HG02759 (cell line): ENCODE data around the gene FBLN1.

ENCODE experiments used
- ATAC-seq: cut with Tn5 transposase; IDR thresholded peaks from one replicate; pipeline ENCODE4 v1.9.1; 2021; ENCODE audit warnings: mild to moderate bottlenecking, moderate library complexity; ENCODE audit not compliant: unreplicated experiment

The FBLN1 gene

GRCh38 chr22:45564349-45565030, 61.8 kb downstream of the FBLN1 start:
- no peak for ATAC-seq

DNA sequence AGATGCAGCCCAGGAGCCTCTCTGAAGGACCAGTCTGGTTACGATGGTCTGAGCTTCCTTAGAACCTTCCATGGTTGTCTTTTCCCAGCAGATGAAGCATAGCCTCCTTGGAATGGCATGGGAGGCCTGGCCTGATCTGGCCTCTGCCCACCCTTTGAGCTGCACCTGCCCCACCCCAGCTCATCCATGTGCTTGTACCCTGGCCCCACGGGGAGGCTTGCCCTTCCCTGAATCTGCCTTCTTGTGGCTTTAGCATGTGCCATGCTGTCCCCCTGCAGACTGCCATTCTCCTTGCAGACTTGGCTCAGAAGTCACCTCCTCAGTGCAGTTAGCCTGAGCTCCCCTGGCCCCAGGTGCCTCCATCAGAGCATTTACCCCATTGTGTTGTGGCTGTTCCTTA, 62.5 kb downstream of the FBLN1 start:
- no peak for ATAC-seq

GRCh38 chr22:45565973-45566372, 63.3 kb downstream of the FBLN1 start:
- no peak for ATAC-seq

DNA sequence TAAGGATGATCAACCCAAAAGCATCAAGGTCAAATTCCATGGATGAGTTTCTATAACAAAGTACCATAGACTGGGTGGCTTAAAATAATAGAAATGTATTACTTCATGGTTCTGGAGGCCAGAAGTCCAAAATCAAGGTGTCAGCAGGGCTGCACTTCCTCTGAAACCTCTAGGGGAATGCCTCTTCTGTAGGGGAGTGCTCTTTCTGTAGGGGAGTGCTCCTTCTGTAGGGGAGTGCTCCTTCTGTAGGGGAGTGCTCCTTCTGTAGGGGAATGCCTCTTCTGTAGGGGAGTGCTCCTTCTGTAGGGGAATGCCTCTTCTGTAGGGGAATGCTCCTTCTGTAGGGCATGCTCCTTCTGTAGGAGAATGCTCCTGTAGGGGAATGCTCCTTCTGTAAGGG, 65.5 kb downstream of the FBLN1 start:
- no peak for ATAC-seq

- ATAC-seq, result no peak
These were observed 68.4 kb downstream of the FBLN1 start for GRCh38 chr22:45571089-45571488.

GRCh38 chr22:45572444-45572843, 69.8 kb downstream of the FBLN1 start:
- ATAC-seq, result no peak

DNA sequence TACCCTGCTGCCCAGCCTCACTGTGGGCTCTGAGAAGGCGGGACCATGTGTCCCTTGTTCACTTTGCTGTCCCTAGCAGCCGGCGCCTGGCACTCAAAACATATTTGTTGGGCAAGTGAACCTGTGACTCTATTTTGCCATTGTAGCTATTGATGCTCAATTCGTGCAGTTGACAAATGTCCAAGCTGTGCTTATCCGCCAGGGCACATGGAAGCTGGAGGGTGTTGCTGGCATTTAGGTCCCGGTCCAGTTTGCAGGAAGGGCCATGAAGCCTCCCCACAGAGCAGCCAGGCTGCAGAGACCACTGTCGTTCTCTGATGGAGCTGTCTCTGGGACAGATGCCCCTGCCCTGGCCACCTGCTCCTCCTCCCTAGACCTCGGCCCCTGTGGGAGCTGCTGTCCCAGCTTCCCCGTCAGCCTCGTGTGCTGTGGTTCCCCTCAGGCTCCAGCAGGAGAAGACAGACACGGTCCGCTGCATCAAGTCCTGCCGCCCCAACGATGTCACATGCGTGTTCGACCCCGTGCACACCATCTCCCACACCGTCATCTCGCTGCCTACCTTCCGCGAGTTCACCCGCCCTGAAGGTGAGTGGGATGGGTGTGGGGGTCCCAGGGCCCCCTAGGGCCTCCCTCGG, 71.5 kb downstream of the FBLN1 start:
- no peak for ATAC-seq

DNA sequence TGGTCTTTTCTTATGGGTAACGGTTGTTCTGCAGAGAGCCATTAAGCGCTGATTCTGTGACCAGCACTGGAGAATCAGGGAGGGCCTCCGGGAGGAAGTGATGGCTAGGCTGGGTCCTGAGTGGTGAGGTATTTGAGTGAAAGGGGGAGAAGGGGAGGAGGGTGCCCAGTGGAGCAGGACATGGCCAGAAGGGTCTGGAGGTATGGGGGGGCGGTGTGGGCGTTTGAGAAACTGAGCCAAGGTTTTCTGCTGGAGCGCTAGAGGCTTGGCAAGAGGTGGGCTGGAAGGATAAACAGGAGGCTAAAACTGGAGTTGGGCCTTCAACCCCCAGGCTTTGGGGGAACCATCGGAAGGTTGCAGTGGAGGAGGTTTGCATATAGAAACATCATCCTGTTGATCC, 72.5 kb downstream of the FBLN1 start:
- ATAC-seq, result no peak

DNA sequence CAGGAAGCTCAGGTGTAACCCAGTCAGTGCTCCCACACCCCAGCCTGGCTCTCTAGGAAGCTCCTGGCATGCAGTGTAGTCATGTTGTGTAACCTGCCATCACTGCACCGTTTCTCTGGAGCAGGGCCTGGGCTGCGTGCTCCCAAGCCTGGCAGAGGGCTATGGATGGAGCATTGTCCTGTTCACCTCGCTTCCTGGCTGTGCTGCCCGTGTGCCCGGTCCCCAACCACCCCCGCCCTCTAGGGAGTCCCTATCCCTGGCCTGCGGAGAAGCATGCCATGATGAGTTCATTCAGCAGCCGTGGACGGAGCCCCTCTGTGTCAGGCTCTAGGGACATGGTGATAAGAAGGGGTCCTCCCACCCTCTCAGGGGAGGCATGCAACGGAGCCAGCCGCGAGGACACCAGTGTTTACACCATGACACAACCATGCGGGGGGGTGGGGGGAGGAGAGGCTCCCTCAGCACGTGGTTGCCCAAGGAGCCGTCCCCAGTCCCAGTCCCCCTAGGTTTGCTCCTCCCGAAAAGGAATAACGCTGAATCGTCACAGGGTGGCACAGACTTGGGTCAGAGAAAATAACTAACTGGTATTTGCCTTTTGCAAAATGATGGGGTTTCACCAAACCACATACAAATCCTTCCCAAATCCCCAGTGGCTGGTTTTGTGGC, 73.1 kb downstream of the FBLN1 start:
- no peak for ATAC-seq

GRCh38 chr22:45576273-45576625, 73.6 kb downstream of the FBLN1 start:
- no peak for ATAC-seq

- ATAC-seq, result no peak
These were observed 74.2 kb downstream of the FBLN1 start for GRCh38 chr22:45576730-45577464.

GRCh38 chr22:45577746-45578523, 75.3 kb downstream of the FBLN1 start:
- ATAC-seq, result no peak

DNA sequence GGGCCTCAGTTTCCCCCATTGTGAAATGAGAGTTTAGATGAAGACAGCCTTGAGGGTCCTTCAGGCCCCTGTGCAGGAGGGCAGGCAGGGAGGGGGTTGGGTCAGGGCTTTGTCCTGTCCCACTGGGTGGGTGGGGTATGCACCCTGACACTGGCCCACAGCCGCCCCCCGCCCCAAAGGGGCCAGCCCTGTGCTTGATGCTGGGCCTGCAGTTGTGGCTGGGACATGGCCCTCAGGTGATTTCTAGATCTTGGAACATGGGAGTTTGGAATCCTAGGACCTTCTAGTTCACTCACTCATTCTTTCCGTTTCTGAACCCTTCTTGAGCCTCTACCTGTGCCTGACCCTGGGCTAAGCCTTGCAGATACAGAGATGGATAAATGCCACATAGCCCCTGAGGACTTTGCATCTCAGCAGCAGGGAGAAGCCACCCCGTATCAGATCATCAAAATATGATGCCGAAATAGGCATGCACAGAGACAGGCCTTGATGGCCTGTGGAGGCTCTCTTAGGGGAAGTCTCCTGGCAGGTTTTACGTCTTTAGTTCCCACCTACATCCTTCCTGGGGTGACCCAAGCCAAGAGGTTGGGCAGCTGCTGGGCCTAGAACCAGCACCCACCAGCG, 76.0 kb downstream of the FBLN1 start:
- ATAC-seq, result no peak

GRCh38 chr22:45579306-45579705, 76.6 kb downstream of the FBLN1 start:
- no peak for ATAC-seq

- ATAC-seq, result no peak
These were observed 77.4 kb downstream of the FBLN1 start for GRCh38 chr22:45579806-45580725.

DNA sequence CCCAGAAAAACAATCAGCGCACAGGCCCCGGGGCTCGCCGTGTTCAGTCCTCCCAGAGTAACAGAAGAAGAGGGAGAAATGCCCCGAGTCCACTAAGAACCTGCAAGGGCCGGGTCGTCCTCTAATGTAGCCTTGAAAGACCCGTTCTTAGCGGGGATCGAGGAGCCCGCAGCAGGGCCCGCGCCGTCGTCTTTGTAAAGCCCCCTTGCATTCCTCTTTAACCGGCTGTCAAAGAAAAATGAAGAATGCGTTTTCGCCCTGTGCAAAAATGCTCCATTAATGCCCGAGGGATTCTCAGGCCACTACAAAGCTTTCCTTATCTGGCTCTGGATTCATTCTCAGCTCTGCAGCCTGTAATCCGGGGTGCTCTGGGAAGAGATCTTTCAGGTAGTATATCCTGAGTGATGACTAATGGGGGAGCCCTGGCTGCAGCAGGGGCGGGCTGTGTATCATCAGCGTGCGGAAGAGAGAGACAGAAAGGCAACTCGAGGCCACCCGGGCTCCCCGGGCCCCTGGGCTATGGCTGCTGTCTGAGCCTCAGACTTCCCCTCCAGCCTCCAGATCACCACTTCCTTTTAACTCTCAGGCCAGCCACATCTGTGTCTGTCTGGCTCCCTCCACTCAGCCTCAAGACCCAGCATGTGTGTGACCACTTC, 78.2 kb downstream of the FBLN1 start:
- ATAC-seq, result no peak

DNA sequence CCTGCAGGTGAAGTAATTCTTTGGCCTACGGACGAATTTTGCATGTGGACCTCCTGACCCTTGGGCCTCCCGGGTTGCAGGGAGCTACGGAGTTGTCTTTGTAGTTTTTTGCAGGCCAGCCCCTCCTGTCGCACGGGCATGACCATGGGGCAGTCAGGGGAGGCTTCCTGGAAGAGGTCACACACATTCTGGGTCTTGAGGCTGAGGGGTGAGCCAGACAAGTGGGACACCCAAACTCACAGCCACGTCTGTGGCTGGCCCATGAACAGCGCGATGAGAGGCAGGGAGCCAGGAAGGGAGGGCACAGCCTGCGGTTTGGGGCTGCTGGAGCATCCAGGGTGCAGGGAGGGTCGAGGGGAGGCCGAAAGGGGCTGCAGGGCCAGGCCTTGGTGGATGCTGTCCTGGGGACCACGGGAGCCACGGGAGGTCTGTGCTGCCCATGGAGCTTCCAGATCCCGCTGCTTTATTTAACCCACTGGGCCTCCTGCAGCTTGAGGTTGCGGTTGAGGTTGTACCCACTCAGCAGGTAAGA, 78.9 kb downstream of the FBLN1 start:
- no peak for ATAC-seq

GRCh38 chr22:45582236-45582954, 79.7 kb downstream of the FBLN1 start:
- ATAC-seq, result no peak
